Stimulated activated CD4-positive, alpha-beta T cell treated with anti-CD3 and anti-CD28 coated beads, Interleukin-4, amount 100 ng/mL, for 4 hours (primary cell): ENCODE results near the gene KIAA0825.

Experiments
- DNase-seq, 2 experiments: peaks; one replicate each; pipeline ENCODE4 v3.0.0-alpha.2; 2020

Gene KIAA0825

DNA sequence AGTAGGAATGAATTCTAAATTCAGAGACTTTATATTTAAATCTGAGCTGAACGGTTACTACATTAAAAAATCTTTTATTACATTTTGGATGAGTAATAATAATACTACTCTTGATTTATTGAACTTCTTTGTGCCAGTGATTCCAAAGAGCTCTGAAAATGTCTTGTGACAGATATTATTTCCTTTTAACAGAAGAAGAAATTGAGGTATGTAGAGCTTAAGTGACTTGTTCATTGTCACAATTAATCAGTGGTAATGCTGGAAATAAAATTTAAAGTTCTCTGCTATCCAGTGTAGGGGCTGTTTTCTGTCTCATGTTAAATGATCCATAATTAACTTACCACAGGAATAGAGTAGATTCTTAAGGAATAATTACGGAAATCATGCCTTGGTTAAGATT, 335.3 kb downstream of the KIAA0825 start:
- no peak for DNase-seq

DNA sequence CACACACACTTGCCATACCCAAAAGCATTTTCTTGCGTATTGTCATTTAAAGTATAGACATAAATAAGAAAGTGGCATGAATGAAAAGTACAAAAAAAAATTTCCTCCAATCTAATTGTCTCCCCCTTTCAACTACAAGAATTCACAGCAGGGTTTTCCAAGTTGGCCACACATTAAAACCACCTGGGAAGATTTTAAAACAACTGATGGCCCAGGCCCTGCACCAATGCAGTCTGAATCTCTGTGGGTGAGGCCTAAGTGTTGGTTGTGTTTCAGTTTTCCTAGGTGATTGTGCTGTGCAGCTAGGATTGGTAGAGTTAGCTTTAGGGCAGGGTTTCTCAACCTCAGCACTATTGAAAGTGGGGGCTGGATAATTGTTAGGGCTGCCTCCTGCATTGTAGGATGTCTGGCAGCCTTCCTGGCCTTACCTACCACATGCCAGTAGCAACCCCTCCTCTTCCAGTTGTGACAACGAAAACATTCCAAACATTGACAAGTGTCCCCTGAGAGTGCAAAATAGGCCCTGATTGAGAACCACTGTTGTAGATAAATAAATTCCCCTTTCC, 337.1 kb downstream of the KIAA0825 start:
- DNase-seq = no peak

GRCh38 chr5:94276751-94277150, 341.7 kb downstream of the KIAA0825 start:
- no peak for DNase-seq

DNA sequence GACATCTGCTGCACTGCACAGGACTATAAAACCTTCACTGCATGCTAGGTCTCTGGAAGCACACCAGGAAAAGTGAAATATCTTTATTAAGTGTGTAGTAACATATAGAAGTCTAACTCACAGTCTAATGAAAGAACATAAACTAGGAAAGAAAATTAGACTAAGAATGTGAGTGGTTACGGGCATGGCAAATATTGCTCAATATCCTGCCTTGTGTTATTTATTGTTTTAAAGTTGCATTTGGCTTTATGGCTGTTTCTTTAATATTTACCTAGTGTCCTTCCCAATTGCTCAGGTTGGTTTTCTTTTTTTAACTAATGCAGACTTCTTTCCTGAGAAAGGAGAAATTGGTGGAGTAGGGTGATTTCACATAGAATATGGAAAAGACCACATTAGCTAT, 342.4 kb downstream of the KIAA0825 start:
- DNase-seq = no peak

DNA sequence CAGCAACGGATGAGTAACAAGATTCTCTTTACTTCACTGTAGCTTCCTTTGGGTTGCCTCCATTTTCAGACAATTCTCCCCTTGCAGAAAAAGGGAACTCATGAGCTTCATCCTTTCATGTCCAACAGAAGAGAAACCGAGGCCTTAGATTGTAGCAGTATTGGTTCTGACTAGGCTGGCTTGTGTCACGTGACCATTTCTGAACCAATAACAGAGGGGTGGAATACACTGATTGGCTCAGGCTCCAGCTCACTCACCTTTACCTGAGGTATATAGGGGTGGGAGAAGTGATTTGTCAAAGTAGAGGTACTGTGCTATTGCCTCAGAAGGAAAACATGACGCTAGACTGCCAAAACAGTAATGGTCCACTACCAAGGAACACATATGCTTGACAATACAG, 343.7 kb downstream of the KIAA0825 start:
- DNase-seq = no peak

DNA sequence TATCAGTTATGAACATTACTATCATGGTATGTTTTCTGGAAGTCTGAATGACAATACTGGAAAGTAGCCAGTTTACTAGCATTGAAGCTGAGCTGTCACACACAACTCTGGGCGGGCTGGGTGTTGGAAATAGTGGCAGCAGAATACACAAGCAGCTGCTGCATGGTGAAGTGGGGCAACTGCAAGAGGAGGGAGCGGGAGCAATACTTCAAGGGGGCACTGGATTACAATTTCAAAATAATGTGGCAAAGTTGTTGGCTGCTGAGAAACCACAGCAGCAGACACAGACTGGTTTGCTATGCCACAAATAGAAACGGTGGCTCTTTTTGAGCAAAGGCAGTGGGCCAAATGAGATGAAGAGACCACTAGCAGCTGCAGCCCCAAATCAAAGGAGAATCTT, 350.2 kb downstream of the KIAA0825 start:
- DNase-seq = no peak

GRCh38 chr5:94267350-94267899, 351.0 kb downstream of the KIAA0825 start:
- no peak for DNase-seq

- no peak for DNase-seq
Measured at GRCh38 chr5:94266170-94266569, 352.2 kb downstream of the KIAA0825 start.

- no peak for DNase-seq
Measured at GRCh38 chr5:94263068-94263467, 355.3 kb downstream of the KIAA0825 start.

DNA sequence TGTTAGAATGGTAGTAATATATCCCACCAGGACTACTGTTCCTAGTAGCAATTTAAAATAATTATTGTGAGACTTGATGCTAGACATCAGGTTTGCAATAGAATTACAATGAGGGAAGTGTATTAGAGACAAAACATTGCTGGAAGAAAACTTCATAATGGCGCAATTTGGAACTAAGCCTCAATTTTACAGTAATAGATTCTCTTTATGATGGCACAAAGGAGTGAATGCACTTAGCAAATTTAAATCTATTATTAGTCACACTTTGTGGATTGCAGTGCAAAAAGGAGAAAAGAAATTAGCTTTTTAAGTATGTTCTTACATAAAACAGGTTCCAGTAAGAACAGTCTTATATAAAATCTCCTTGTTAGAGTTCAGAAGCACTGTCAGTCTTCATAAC, 358.3 kb downstream of the KIAA0825 start:
- no peak for DNase-seq

DNA sequence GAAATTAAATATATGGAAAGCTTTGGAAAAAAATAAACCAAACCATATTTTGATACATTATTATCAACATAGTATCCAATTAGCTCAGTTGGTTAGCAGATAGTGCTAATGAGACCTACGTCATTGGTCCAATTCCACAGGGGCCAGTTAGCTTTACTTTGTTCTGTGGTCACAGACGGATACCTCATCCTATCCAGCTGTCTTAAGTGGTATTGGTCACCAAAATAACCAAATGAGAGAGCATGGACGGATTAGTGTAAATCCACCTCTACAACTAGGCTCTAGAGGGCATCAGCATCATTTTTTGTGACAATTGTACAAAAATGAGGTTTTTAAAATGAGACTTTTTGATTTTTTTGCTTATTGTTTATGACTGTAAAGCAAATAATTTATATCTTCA, 364.2 kb downstream of the KIAA0825 start:
- no peak for DNase-seq

- no peak for DNase-seq
Measured at GRCh38 chr5:94250985-94251384, 367.4 kb downstream of the KIAA0825 start.

DNA sequence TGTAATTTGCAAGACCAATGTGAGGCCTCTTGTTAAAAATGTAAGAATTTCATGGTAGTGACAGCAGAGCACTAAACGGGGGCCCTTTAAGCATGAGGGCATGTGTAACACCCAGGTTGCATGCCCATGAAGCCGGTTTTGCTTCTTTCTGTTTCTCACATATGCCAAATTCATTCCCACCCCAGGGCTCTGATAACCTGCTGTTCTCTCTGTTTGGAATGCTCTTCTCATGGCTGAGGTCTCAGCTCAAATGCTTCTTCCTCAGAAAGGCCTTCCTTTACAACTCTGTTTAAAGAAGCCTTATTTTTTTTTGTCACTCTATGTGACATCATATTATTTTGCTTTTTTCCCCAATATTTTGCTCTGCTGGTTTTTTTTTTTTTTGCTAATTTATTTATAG, 369.0 kb downstream of the KIAA0825 start:
- DNase-seq = no peak

DNA sequence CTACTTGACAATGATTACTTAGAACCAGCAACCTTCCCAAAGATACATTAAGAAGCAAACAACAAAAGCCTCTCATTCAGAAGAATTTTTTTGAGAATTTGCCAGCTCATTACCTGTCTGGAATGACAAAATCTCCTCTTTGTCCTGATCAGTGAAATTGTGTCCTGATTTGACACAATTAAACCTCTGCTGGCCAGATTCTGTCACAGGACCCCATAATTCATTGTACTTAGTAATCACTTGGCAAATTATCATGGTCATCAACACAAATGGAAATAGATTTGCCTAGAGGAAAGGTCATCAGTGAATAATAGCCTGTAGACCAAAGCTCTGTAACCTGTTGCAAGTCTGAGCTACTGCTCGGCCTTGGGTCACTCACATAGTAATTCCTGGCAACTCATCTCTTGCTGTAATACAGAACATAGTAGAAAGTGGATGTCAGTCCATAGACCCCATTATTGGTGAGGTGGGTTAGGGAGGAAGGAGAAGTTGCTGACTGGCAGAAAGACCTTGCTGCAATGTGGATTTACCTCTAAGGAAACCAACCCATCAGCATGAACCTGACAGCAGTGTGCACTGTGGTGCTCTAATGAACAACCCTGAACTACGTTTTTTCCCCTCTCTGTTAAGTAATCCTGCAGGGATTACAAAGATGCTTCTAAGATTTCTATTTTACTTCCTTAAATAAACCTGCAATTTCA, 370.1 kb downstream of the KIAA0825 start:
- DNase-seq = no peak

DNA sequence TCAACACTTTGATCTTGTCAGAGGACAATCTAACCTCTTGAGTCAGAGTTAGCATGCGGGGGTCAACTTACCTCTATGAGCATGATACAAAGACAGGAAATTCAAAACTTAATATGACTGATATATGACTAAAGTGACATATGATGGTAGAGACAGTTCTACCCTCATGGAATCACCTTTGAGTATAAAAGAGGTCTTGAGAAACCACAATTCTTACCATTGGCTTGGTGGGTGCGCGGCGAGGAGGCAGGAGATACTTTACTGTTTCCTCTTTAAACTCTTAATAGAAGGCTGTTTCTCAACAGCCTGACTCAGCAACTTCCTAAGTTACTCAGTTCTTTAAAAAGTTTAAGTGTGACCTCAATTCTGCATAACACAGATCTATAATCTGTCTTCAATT, 372.8 kb downstream of the KIAA0825 start:
- DNase-seq = no peak

- no peak for DNase-seq
Measured at GRCh38 chr5:94244921-94245320, 373.5 kb downstream of the KIAA0825 start.

GRCh38 chr5:94243612-94244011, 374.8 kb downstream of the KIAA0825 start:
- DNase-seq = no peak

GRCh38 chr5:94240993-94241651, 377.3 kb downstream of the KIAA0825 start:
- DNase-seq = no peak

GRCh38 chr5:94240596-94240992, 377.8 kb downstream of the KIAA0825 start:
- no peak for DNase-seq

- no peak for DNase-seq
Measured at GRCh38 chr5:94240134-94240533, 378.3 kb downstream of the KIAA0825 start.

- no peak for DNase-seq
Measured at GRCh38 chr5:94239266-94239665, 379.1 kb downstream of the KIAA0825 start.

GRCh38 chr5:94234987-94235386, 383.4 kb downstream of the KIAA0825 start:
- DNase-seq = no peak

GRCh38 chr5:94228791-94229190, 389.6 kb downstream of the KIAA0825 start:
- DNase-seq = no peak

DNA sequence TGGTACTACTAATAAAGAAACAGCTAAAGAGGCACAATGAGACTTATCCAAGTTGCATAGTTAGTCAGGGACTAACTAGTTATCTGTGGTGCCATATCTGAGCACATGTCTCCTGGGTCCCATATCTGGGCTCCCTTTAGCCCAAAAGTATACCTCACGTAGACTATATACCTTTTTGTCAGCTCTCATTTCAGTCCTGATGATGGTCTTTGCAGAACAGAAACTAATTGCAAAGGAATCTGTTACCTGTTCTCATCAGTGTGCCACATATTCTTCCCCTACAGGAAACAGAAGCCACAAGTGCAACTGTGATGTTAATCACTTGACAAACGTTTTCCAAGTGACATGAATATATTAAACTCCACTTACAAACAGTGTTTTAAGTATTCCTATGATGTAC, 395.2 kb downstream of the KIAA0825 start:
- DNase-seq = no peak
